HG03175 (cell line): ENCODE results near the gene CXCL9.
A peak's percentile ranks its signal among the peaks of the same experiment; 100 is the strongest.
"Not testable (repeated sequence)": the region's sequence is repeated elsewhere in the genome, so short reads cannot be mapped to it uniquely, and the experiment has no call there.

ENCODE experiments used
- ATAC-seq: cut with Tn5 transposase; IDR thresholded peaks from one replicate; pipeline ENCODE4 v1.9.1; 2021; ENCODE audit warnings: mild to moderate bottlenecking, moderate library complexity; ENCODE audit not compliant: unreplicated experiment

CXCL9 gene

DNA sequence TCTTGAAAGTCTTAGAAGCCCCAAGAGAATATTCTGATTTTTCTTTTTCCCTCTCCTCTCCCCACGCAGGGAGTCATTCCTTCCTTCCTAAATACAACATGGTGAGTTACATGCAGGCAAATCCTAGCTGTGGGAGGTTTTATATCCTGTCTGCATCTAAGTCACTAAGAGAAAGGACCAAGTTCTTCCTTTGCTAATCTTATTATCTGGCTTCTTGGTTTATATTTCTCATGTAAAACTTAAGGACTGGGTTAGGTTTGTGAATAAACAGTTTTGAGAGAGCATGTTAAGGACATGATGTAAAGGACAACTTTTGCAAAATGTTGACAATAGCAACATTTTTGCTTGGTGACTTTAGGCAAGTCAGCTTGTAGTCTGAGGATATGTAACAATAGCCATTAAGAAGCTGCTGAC is 5.1 kb upstream of the CXCL9 start:
- ATAC-seq, result peak; percentile 2

DNA sequence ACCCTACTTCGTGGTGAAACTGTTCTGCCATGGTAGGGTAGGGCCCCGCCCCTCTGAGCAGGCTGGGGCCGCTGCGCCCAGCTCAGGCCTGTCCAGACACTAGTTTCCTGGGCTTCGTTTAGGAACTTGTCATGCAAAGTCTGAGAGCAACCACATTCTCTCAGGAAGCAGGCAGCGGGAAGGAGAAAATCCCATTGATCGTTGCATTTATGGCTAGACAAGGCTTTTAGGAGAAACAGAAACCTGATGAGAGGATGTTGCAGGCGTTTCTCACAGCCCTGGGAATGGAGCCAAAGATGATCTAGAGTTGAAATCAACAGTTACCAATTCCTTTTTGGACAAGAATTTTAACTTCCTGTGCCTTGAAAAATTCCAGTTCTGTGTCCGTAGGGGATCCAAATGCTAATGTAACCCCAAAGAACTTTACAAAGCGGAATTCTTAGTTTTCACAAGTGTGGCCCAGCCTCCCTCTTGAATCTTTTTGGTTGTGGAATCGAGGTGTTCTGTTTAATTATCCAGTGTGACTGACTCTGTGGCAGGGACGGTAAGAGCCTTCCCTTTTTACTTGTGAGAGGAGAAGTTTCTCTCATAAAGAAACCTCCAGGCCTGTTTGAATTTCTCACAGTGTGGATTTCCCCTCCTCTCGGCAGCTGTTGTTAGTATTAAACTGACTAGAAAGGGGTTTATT is 4.5 kb upstream of the CXCL9 start:
- ATAC-seq, result peak; percentile 69

GRCh38 chr4:76011018-76011670 is 3.8 kb upstream of the CXCL9 start:
- no peak for ATAC-seq

GRCh38 chr4:76010576-76010975 is 3.3 kb upstream of the CXCL9 start:
- no peak for ATAC-seq

DNA sequence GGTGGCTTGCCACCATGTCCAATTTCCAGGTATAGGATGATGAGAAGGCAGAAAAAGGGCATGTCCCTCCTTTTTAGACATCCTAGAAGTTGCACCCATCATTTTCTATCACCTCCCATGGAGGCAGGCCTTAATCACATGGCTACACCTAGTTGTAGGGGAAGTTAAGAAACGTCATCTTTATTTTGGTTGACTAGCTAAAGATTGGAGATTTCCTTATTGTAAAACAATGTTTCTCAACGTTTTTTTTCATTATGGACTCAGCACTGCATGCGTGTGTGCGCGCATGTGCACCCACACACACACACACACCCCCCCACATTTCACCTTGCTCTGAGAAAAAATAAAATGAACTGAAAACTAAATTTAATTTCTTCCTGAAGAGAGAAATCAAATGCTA is 2.0 kb upstream of the CXCL9 start:
- ATAC-seq, result no peak

GRCh38 chr4:76003620-76004019 is 3.7 kb downstream of the CXCL9 start:
- ATAC-seq, result no peak

DNA sequence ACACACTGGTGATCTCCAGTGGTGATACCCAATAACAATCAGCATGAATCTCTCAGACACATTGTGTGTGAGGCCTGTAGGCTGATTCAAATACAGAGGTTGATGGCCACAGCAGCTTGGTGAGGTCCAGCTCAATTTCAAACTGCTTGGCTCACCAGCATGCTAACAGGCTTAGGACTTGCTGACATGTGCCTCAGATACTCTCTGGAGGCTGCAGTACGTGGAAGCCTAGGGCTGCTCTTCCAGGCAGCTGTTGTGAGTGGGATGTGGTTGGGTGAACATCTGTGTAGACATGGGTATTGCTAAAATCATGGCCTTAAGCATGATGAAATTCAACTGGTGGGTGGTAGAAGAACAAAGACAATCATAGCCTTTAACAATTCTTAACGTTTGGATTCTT is 4.3 kb downstream of the CXCL9 start:
- ATAC-seq, result no peak

- no peak for ATAC-seq
Observed at GRCh38 chr4:76002176-76002575, 5.1 kb downstream of the CXCL9 start.

DNA sequence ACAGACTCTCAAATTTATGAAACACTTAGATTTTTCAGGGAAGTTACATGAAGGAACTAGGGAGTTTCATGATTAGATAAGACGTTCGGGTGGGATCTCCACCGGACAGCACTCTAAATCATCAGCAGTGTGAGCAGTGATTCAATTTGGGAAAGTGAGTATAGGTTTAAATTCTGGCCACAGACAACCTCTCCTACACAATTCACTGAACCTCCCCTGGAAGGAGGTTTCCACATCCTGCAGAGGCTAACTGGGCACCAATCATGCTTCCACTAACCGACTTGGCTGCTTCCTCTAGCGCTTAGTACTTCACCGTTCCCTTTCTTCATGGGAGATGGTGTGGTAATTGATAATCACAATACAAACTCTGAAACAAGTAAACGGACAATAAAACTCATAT is 5.6 kb downstream of the CXCL9 start:
- no peak for ATAC-seq

GRCh38 chr4:76000279-76000678 is 7.0 kb downstream of the CXCL9 start:
- no peak for ATAC-seq

GRCh38 chr4:75998525-75999147 is 8.7 kb downstream of the CXCL9 start:
- not testable (repeated sequence) for ATAC-seq

DNA sequence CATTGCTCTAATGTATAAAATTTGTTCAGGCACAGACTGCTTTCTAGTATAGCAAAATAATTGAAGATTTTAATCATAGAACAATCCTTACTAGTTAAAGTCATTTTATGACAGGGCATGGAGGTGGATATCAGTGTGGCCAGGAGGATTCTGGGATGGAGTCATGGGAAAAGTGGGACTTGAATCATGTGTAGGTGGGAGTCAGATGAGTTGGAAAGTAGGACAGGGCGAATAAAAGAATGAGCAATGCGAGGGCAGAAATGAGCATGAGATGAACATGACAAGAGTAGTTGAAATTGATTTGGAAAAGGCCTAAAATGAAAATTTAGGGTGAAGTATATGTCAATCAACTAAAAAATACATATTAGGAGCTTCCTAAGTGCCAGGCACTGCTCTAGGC is 9.4 kb downstream of the CXCL9 start:
- ATAC-seq, result no peak

GRCh38 chr4:75997081-75997480 is 10.2 kb downstream of the CXCL9 start:
- no peak for ATAC-seq

DNA sequence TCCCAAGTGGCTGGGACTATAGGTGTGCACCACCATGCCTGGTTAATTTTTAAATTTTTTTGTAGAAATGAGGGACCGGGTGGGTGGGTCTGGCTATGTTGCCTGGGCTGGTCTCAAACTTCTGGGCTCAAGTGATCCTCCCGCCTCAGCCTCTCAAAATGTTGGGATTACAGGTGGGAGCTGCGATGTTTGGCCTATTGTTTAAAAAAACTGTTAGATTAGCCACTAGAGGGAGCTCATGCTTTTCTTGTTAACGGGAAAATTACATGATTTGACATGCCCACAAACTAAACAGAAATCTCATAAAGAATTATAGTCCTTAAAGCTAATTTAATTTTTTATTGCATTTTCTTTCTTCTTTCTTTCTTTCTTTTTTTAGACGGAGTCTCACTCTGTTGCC is 11.6 kb downstream of the CXCL9 start:
- ATAC-seq, result no peak

DNA sequence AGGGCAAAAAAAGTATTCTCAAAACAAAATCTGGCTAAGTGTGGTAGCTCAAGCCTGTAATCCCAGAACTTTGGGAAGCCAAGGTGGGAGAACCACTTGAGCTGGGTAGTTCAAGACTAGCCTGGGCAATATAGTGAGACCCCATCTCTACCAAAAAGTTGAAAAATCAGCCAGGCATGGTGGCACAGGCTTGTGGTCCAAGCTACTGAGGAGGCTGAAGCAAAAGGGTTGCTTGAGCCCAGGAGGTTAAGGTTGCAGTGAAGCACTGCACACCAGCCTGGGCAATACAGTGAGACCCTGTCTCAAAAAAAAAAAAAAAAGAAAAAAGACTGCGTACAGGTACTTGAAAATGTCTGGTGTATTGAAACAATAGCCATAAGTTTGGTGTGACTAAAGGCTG is 14.8 kb downstream of the CXCL9 start:
- ATAC-seq, result no peak

DNA sequence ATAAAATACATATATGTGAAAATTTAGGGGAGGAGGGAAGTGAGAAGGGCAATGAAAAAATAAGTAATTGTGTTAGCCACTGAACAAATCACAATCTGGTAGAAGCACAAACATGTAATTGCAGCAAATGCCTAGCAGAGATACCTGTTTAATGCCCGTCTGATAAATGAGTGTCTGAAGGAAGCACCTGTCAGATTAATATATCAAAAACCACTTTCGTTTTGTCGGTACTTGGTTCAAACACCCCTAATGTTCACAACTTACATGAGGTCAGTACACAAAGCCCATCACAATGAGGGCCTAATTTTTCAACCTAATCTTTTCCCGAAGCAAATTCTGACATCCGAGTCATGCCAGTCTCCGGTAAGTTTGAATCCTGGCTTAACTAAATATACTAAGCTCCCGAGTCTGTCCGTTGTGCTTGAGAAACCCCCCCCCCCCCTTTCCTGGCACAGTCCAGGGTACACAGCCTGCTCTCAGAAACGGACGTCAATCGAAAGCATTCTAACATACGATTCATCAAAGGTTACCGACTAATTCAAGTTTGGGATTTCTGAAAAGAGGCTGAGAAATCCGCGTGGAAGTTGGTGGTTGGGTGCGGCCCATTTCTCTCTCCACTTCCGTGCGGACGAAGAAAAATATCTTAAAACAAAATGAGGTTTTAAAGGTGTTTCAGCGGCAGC is 17.3 kb downstream of the CXCL9 start:
- no peak for ATAC-seq

- no peak for ATAC-seq
Observed at GRCh38 chr4:75985116-75985515, 22.2 kb downstream of the CXCL9 start.

DNA sequence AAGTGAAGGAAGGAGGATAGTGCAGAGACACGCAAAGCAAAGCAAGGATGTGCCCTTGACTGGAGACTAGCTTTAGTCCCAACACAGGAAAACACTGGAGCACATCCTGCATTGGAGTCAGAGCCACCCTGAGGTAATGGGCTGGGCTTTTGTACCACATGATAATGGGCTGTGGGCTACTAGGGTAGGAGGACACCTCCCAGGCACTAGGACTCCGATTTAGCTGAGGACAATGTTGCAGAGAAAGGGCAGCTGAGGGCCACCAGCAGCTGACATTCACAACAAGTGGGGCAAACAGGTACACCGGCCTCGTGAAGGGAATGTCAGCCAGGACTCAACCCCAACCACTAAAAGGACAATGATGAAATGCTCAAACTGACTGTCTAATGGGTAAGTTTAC is 26.7 kb downstream of the CXCL9 start:
- ATAC-seq, result no peak

DNA sequence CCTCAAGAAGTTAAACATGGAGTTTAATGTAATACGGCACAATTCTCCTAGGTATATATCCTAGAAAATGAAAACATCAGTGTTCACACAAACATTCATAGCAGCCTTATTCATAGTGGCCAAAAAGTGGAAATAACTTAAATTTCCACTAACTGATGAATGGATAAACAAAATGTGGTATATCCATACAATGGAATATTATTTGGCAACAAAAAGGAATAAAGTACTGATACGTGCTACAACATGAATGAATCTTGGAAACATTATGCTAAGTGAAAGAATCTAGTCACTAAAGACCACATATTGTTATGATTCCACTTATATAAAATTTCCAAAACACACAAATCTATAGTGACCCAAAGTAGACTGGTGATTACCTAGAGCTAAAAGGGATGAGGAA is 31.1 kb downstream of the CXCL9 start:
- ATAC-seq, result no peak

GRCh38 chr4:75973766-75974165 is 33.5 kb downstream of the CXCL9 start:
- no peak for ATAC-seq

DNA sequence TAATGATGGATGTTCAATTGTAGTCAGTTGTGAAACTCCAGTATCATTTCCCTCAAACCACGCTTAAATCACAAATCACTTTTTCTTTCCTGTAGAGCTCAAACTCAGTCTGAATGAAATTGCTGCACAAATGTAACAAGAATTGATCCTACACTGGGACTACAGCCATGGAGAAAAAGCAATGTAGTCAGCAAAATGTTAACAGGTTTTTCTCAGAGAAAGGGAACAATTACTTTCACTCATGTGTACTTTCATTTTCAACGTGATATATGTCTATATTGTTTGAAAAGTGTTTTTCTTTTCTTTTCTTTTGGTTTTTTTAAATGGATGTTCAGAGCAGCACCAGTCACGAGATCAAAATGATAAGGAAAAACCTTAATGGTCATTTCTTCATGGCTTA is 39.2 kb downstream of the CXCL9 start:
- ATAC-seq, result no peak

DNA sequence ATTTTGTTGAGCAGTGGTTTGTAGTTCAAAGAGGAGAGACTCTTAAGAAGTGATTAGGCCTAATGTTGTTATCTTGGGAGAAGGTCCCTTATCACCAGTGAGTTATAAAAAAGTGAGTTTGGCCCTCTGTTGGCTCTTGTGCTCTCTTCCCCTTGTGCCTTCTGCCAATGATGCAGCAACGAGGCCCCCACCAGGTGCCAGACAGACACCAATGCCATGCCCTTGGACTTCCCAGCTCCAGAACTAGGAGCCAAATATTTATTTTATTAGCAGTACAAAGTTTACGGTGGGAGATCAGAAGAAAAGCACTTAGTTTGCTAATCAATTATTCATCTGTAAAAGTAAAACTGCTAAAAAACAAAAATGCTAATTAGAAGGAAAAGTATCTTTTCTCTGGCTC is 43.8 kb downstream of the CXCL9 start:
- no peak for ATAC-seq
